GM19025 (cell line): Measurements from ENCODE around the gene BAIAP2L1.
"Not testable (repeated sequence)": the region's sequence is repeated elsewhere in the genome, so short reads cannot be mapped to it uniquely, and the experiment has no call there.

Experiments
- ATAC-seq: cut with Tn5 transposase; IDR thresholded peaks from one replicate; pipeline ENCODE4 v1.9.1; 2021; ENCODE audit warnings: mild to moderate bottlenecking, low read depth, moderate library complexity; ENCODE audit not compliant: unreplicated experiment

Gene BAIAP2L1

DNA sequence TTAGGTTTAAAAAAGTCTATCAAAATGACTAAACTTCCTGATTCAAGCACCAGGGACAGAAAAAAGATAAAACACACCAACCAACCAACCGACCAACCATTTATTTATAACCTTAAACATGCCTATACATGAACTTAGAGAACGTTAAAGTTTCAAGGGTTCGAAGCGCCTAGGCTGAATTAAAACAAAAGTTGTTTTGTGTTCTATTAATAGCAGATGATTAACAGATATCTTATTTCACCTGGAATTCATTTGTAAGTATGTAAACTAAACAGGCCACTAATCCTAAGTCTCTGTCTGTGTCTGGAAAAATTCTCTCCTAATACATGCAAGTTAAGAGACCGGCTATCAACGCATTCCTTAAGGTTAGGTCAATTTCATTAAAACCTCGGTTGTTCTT, 1.4 kb downstream of the BAIAP2L1 start:
- ATAC-seq: no peak

DNA sequence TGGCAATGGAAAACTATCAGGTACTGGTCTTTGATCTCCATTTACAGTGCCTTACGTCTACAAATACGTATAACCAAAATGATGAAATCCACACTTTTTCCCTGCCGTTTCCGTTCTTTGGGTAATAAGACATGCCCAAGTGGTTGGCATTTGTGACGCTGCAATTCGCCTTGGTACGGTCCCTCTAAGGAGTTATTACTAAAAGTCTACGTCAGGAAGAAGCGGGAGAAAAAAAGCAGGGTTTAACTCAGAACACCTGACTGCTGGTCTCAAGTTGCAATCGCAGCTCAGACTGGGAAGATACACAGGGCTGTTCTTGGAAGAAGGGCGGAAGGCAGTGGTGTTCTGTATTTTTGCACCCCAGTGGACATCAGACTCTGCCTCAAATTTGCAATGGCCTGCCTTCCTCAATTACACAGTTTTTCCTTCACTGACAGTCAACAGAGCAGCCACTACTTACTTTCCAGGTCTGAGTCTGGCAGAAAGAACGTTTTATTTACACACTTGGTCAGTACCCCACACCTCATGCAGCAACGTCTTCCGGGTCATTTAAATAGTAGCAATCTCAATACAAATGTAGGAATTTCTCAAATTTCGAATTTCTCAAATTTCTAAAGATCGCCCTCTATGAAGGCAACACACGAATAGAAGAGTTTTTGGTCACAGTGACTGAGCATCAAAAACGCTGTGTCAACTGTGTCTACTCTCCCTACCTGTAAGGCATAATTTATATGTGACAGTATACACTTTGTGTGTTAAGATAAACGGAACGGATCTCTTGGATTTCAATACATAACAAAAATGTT, 2.1 kb downstream of the BAIAP2L1 start:
- no peak for ATAC-seq

DNA sequence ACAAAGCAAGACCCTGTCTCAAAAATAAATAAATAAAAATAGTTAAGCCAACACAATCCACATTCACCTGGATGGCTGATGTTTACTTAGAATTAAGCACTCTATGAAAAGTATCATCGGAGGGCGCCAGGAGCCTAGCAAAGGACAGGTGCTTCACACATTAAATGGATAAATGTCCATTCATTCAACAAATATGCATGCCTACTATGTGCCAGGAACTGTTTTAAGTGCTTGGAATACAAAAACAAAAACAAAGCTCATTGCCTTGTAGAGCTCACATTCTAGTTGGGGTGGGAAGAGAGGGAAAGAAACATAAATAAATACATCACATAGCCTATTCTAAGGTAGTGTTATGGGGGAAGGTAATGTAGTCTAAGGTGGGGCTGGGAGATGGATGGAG, 4.1 kb downstream of the BAIAP2L1 start:
- ATAC-seq: no peak

DNA sequence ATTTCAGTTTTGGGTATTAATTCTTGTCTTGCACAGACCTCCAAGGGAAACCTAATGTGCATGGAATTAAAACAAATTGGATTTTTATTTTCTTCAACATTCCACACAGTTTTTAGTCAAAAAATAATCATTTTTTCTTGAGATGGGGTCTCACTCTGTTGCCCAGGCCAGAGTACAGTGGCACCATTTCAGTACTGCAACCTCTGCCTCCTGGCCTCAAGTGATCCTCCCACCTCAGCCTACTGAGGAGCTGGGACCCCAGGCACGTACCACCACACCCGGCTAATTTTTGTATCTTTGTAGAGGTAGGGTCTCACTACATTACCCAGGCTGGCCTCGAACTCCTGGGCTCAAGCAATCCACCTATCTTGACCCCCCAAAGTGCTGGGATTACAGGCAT, 4.9 kb downstream of the BAIAP2L1 start:
- no peak for ATAC-seq

DNA sequence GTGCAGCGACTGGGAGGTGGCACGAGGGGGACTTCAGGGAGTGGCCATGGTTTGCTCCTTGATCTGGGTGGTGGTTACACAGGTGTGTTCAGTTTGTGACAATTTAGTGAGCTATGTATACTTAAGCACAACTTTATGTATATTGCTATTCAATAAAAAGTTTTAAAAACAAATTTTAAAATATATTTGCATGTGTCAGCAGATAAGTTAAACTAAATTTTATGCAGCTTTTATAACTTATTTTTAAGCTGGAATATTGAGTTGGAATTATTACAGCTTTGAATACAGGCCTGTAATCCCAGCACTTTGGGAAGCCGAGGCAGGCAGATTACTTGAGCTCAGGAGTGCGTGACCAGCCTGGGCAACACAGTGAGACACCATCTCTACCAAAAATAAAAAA, 5.4 kb downstream of the BAIAP2L1 start:
- ATAC-seq: no peak

DNA sequence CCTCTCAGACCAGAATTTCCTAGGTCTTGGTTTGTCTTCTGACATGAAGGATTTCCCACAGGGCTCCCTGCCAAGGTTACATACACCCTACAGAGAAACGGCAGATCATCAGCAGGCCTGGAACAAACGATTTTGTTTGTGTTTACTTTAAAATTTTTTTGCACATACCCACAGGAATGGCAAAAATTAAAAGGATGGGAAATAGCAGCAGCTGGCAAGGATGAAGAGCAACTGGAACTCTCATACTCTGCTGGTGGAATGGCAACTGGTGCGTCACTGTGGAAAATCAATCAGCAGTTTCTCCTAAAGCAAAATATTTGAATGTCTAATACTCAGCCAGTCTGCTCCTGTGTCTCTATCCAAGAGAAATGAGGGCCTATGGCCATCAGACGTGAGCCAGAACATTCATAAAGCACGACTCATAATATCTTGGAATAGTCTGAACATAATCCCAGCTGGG, 6.5 kb downstream of the BAIAP2L1 start:
- no peak for ATAC-seq

DNA sequence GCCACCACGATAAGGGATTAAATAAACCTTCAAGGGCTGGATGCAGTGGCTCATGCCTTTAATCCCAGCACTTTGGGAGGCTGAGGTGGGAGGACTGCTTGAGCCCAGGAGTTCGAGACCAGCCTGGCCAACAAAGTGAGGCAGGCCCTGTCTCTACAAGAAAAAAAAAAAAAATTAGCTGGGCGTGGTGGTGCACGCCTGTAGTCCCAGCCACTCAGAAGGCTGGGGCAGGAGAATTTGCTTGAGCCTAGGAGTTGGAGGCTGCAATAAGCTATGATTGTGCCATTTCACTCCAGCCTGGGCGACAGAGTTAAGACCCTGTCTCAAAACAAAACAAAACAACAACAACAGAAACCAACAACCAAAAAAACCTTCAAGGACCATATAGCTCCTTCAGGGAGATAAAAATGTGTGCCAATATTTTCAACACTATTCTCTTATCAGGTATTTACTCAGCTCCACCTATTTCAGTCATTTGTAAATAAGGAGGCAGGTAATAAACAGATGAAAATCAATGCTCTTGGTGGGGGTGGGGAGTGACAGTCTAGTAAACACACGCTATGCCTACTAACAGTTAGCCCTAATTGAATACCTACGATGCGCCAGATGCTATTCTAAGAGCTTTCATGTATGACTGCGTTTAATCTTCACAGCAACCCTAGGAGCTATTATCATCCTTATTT, 13.2 kb downstream of the BAIAP2L1 start:
- ATAC-seq: no peak

DNA sequence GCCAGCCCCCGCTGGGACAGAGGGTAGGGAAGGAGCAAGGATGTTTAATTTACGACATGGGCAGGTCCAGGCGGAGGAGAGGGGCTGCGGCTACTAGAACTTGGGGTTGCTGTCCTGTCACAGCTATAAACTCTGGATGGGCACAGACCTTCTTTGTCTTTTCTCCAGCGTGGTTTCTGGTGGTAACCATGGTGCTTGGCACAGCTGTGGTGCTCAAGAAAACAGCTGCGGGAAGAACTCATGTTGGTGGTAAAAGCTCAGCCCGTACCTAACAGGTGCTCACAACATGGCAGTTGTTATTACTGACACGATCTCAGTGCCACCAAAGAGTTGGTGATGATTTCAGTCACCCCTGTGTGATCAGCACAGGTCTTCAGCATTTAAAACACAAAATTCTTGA, 13.8 kb downstream of the BAIAP2L1 start:
- no peak for ATAC-seq

DNA sequence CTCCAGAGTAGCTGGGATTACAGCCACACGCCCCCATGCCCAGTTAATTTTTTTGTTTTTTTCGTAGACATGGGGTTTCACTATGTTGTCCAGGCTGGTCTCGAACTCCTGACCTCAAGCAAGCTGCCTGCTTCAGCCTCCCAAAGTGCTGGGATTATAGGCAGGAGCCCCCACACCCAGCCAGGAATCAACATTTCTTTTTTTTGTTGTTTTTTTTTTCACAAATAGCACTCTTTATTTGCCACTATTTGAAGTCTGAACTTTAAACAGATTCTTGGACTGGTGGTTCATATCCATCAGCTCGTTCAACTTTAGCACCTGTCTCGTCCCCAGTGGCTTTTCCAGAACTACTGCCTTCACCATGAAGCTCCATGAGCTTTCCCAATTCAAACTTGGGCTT, 15.4 kb downstream of the BAIAP2L1 start:
- not testable (repeated sequence) for ATAC-seq

DNA sequence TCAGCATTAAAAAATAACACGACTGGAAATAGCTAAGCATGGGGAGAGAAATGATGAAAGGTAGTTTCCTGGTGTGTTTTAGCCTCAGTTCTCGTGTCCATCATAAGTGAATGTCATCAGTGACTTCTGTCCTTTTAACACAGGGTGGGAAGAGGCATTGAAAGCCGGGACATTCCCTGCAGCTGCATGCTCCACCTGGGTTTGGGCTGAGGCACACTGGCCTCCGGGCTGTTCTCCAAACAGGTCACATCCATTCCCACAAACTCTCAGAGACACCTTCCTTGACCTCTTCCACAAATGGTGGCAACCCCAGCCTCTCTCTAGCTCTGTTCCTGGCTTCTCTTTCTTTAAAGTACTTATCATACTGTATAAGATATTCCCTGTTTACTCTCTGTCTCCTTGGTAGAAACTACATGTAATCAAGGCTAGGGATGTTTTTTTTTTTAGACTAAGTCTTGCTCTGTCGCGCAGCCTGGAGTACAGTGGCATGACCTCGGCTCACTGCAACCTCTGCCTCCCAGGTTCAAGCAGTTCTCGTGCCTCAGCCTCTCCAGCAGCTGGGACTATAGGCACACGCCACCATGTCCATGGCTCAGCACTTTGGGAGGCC, 22.6 kb downstream of the BAIAP2L1 start:
- ATAC-seq: no peak

DNA sequence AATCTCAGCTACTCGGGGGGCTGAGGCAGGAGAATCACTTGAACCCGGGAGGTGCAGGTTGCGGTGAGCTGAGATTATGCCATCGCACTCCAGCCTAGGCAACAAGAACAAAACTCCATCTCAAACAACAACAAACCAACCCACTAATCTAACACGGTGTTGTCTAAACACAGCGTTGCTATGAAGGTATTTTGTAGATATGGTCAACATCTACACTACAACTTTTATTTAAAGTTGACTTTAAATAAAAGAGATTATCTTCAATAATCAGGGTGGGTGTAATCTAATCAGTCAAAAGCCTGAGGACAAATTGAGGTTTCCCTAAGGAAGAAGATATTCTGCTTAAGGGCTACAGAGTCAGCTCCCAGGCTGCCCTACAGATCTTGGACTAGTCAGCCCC, 24.2 kb downstream of the BAIAP2L1 start:
- no peak for ATAC-seq

DNA sequence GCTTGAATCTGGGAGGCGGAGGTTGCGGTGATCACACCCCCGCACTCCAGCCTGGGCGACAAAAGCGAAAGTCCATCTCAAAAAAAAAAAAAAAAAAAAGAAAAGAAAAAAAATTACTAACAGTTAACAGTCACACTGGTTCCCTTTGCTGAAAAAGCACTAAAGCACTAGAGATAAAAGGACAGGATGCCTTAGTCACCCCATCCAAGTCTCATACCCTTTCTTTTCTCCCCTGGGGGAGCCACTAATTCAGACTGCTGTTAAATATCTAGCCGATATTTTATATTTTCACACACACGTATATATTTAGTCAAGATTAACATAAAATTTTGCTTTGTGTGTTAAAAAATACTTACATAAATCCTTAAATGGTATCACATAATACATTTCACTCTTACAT, 25.2 kb downstream of the BAIAP2L1 start:
- no peak for ATAC-seq

DNA sequence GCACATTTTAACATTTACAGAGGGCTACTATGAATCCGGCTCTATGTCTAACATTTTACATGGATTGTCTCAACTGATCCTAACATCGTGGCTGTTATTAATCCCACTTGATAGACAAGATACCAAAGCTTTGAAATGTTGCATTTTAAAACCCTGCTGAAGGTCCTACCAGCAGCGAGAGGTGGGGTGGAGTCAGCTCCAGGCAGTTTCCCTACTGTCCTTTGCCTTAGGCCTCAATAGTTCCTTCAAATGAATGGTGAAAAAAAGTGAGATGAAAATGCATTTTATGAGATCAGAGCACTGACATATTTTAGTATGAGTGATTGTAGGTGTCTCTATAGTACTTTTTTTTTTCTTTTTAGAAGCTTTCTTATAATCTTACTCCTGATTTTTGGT, 26.6 kb downstream of the BAIAP2L1 start:
- no peak for ATAC-seq

DNA sequence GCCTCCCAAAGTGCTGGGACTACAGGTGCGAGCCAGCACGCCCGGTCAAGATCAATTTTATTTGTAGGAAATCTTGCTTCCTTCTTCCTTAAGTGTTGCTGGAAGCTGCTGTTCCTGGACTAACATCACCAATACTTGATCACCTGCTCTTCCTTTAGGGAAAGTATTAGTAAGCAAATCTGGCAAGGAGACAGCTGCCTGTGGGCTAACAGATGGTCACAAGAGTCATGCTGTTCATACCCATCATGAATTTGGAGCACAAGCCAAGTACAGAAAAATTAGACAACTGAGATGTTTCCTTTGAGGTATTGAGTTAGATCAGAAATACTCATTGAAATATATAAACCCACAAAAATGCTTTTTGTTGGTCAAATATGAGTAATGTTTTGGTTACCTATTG, 27.9 kb downstream of the BAIAP2L1 start:
- ATAC-seq: no peak

DNA sequence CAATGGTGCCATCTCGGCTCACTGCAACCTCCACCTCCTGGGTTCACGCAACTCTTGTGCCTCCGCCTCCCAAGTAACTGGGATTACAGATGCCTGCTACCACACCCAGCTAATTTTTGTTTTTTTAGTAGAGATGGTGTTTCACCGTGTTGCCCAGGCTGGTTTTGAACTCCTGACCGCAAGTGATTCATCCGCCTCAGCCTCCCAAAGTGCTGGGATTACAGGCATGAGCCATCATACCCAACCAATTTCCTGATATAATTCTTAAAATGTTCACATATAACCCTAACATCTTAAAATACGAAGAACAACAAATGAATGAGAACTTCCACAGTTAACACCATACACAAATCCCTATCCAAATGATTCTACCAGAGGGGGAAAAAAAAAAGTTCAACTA, 31.2 kb downstream of the BAIAP2L1 start:
- ATAC-seq: no peak

DNA sequence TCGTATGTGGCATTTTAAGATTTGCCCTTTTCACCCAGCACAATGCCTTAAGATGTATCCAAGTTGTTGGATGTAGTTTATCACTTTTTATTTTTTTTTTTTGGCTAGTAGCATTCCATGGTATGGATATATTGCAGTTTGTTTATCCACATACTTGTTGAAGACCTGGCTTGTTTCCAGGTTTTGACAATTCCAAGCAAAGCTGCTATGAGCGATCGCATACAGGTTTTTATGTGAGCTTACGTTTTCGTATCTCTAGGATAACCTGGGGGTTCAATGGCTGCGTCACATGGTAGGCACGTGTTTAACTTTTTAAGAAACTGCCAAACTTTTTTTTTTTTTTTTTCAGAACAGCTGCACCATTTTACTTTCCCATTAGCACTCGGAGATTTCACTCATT, 32.2 kb downstream of the BAIAP2L1 start:
- no peak for ATAC-seq

DNA sequence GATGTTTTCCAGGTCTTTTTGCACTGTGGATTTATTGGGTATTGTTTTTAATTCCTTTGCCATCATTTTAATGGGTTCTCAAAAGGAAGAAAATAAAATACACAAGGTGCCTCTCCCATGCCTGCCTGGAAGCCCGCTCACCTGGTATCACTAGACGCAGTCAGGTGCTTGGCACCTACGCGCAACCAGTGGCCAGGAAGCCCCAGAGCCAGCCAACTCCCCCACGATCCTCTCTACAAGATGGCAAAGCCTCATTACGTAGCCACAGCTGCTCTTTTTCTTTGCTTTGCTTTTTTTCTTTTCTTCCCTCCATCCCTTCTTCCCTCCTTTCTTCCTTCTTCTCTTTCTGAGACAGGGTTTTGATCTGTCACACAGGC, 34.3 kb downstream of the BAIAP2L1 start:
- no peak for ATAC-seq

DNA sequence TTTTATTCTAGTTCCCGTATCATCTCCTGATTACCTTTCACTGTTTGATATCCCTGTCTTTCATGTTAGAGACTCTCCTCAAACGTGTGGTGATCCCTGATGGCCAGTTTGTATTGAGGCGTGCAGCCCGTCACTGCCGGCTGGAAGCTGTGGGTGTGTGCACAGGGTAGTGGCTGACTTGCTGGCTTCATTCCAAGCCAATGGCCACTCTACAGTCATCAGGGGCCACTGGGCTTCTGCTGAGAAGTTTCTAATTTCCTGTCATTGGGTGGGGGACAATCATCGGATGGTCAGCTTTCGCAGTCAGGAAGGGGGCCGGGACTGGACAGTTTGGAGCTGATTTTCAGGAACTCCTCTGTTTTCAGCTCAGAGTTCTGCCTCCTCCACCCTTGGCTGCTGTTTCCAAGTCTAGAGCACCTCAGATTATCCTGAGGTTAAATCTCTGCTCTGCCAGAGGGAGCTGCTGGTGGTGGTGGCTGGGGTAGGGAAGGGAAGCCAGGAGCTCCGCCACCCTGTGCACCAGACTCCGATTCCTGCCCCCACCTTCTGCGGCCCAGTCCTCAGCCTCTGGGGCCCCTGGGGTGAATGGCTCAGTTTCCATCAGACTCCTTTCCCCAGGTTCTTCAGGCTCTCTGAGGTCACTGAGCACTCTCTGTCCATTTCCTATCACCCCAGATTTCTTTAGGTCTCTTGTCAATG, 34.9 kb downstream of the BAIAP2L1 start:
- ATAC-seq: no peak

DNA sequence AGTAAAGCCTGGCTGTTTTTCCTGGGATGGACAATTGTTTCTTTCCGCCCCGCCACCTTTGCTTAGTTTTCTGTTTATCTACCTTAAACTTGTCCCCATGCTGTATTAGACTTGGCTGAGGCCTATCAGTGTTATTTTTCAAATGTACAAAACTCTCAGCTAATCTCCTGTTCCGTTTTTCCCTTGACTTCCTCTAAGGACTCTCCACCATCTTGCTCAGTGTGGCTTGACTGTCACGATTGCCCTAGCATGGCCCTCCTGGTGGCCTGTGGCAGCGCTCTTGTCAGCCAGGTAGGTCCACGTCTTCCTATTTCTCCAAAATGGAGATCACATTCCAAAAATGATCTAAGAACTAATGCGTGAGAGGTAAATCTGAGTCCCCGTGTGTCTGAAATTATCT, 36.7 kb downstream of the BAIAP2L1 start:
- no peak for ATAC-seq

DNA sequence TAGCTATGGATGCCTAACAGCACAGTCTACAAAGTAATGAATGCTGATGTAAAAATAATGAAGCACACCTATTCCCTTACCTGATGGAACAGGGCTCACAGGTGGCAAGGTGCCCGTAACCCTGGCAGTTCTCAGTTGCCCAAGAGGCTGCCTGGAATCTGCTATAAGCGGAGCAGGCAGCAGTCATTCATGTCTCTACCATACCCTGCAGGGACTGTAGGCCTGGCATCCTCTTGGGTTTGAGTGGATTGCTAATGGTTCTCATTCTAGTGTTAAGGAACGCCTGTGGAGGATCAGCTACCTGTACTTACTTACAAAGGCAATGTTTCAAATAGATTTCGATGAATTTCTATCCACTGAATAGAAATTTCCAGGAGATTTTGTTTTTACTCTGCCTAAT, 38.4 kb downstream of the BAIAP2L1 start:
- ATAC-seq: no peak
